Activated CD4-positive, alpha-beta memory T cell treated with anti-CD3 and anti-CD28 coated beads, Interleukin-2, amount 10 ng/mL, durations not matched to agents 7 days and 5 days (primary cell): ENCODE measurements around the gene ARL5C. TPM values are rescaled to one million over a fixed set of nuclear protein-coding genes. Genes with fewer than 3 reads are reported as not detected.
"Not testable (repeated sequence)": the region's sequence is repeated elsewhere in the genome, so short reads cannot be mapped to it uniquely, and the experiment has no call there.

Experiments
- CTCF ChIA-PET: fragments of 350-600 bp; sonication (Branson Sonifier 250); formaldehyde crosslinking; loops from one replicate; lab custom pipeline; 2021; ENCODE audit warnings: antibody characterized with exemption, inconsistent platforms; lab: Charles Lee
- POLR2A ChIA-PET: fragments of 350-600 bp; sonication (Branson Sonifier 250); formaldehyde crosslinking; loops from one replicate; lab custom pipeline; 2021; ENCODE audit warnings: antibody characterized with exemption; lab: Charles Lee
- DNase-seq: peaks from one replicate; pipeline ENCODE4 v3.0.0-alpha.2; 2020
- H3K27ac Mint-ChIP-seq: one replicate; pipeline ENCODE4 v1.8.0; 2021; ENCODE audit warnings: mild to moderate bottlenecking, mixed read lengths
- H3K27me3 Mint-ChIP-seq: one replicate; pipeline ENCODE4 v1.8.0; 2021; ENCODE audit warnings: mixed read lengths
- H3K36me3 Mint-ChIP-seq: one replicate; pipeline ENCODE4 v1.8.0; 2021; ENCODE audit warnings: low read depth, mixed read lengths
- H3K4me1 Mint-ChIP-seq: one replicate; pipeline ENCODE4 v1.8.0; 2021; ENCODE audit warnings: mixed read lengths
- H3K4me3 Mint-ChIP-seq: one replicate; pipeline ENCODE4 v1.8.0; 2021; ENCODE audit warnings: mild to moderate bottlenecking, mixed read lengths
- H3K9me3 Mint-ChIP-seq: one replicate; pipeline ENCODE4 v1.8.0; 2021; ENCODE audit warnings: mixed read lengths
- total RNA-seq, 2 experiments: library from RNA; stranded (reverse); gene quantifications; one replicate each; pipeline ENCODE4 v1.2.3, GENCODE V29; 2021

ARL5C gene
- total RNA-seq, 2 experiments from 2014 or later: 0.15 TPM; not detected in 1

DNA sequence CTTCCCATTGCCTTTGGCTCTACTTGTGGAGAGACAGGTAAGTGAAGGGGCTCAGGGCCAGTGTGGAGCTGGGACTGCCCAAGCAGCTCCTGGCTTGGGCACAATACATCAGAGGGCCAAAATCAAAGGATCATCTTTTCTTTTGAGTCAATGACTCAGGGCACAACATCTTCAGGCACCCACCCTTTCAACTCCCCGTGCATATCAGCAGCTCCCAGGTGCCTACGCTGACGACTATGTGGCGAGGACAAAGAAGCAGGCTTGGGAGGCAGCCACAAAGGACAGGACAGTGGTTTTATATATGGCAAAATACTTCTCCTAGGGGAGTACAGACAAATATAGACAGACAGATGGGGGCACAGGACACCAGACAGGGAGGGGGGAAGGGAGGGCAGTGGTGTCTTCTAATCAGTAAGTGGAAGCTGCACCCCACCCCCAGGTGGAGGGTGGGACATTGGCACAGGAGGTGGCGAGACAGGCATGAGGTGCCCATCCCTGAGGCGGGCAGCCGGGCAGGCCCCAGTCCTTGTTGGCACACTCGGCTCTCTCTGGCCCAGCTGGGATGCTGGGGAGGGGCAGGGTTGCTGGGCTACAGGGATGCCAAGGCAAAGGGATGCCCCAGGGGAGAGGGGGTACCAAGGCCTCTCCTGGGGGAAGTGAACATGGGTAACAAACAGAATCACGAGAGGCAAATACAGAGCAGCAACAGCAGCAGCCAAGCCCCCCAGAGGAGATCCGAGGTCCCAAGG, 7.7 kb upstream of the ARL5C start:
- no peak for DNase-seq
- H3K9me3 Mint-ChIP-seq: no peaks in the 10 kb centered on the region
- H3K36me3 Mint-ChIP-seq: peaks cover 24% of the 10 kb centered on the region
- H3K27me3 Mint-ChIP-seq: peaks cover 4% of the 10 kb centered on the region
- no peak overlapping the region for H3K27ac Mint-ChIP-seq
- no peak overlapping the region for H3K4me3 Mint-ChIP-seq
- H3K4me1 Mint-ChIP-seq: peaks cover 13% of the 10 kb centered on the region
- ChIA-PET CTCF (interaction anchor here (1.5 to 5.0 kb wide), 6 partner anchors 8 to 191 kb away, joined by 6 to 92 read pairs (median 10); partner anchors contain the start of gene ARL5C), POLR2A (interaction anchor here (1.1 to 2.7 kb wide), 6 partner anchors 9 to 26 kb away, joined by 3 to 13 read pairs (median 6); partner anchors contain the start of gene RPL19)

DNA sequence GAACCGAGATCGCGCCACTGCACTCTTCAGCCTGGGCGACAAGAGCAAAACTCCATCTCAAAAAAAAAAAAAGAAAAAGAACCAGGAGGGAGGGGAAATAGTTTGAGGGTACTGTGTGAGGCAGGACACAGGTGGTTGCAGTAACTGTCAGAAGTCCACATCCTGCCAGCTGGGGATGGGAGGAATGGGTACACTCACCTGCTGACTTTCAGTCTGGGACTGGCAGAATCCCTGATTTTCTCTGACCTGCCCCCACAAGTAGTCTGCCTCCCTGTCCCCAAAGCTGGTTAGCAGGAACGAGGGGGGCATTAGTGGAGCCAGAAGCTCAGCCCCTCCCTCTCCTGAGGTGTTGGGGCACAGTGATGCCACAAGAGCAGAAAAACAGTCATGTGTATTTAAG, 7.1 kb upstream of the ARL5C start:
- peaks cover 15% of the 10 kb centered on the region for H3K4me1 Mint-ChIP-seq
- ChIA-PET CTCF (interaction anchor here (4.1 to 5.0 kb wide), 2 partner anchors 7 to 191 kb away, joined by 42 to 92 read pairs; partner anchors contain the start of gene ARL5C), POLR2A (interaction anchor here (1.1 to 2.5 kb wide), 3 partner anchors 8 to 27 kb away, joined by 4 to 11 read pairs (median 6); partner anchors contain the start of gene RPL19)
- peaks cover 26% of the 10 kb centered on the region for H3K36me3 Mint-ChIP-seq
- H3K27ac Mint-ChIP-seq: no peak overlapping the region
- DNase-seq: no peak
- no peaks in the 10 kb centered on the region for H3K9me3 Mint-ChIP-seq
- no peak overlapping the region for H3K4me3 Mint-ChIP-seq
- H3K27me3 Mint-ChIP-seq: peaks cover 7% of the 10 kb centered on the region

DNA sequence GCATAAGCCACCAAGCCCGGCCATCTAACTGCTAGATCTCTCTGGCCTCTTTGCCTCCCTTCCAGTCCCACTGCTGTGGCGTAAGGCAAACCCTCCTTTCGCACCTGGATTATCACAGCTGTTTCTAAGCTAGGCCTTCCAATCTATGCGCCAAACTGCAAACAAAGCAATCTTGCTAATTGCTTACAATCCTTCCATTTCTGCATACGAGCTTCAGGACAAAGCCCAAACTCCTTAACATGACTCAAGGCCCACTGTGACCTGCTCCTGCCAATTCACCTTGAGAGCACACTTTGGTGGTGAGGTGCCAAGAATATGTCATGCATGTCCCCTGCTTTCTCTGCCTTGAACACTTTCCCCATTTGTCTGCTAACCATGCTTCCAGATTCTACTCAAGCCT, 6.0 kb upstream of the ARL5C start:
- peaks cover 14% of the 10 kb centered on the region for H3K36me3 Mint-ChIP-seq
- no peak overlapping the region for H3K4me3 Mint-ChIP-seq
- no peak for DNase-seq
- peaks cover 11% of the 10 kb centered on the region for H3K27me3 Mint-ChIP-seq
- ChIA-PET POLR2A (interaction anchor here (0.8 kb wide), 1 partner anchor 19 kb away, joined by 3 read pairs; no protein-coding TSS in a partner anchor), CTCF (interaction anchor here (0.7 to 2.9 kb wide), 6 partner anchors 18 to 301 kb away, joined by 3 to 16 read pairs (median 3); no protein-coding TSS in a partner anchor)
- H3K9me3 Mint-ChIP-seq: no peaks in the 10 kb centered on the region
- H3K27ac Mint-ChIP-seq: no peak overlapping the region
- H3K4me1 Mint-ChIP-seq: peaks cover 25% of the 10 kb centered on the region

DNA sequence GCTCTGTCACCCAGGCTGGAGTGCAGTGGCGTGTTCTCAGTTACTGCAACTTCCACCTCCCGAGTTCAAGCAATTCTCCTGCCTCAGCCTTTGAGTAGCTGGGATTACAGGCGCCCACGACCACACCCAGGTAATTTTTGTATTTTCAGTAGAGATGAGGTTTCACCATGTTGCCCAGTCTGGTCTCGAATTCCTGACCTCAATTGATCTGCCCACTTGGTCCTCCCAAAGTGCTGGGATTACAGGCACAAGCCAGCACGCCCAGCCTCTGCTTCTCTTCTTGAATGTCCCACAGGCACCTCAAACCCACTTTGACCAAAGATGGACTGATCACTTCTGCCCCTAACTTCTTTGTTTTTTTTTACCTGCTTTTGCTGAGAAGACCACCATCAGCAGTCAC, 4.6 kb upstream of the ARL5C start:
- ChIA-PET CTCF (interaction anchor here (0.6 to 2.9 kb wide), 5 partner anchors 25 to 187 kb away, joined by 3 to 16 read pairs (median 3); no protein-coding TSS in a partner anchor), POLR2A (no interaction called here)
- Mint-ChIP-seq H3K27ac (no peak overlapping the region), H3K4me3 (no peak overlapping the region), H3K36me3 (peaks cover 7% of the 10 kb centered on the region), H3K27me3 (peaks cover 22% of the 10 kb centered on the region), H3K9me3 (no peaks in the 10 kb centered on the region), H3K4me1 (peaks cover 31% of the 10 kb centered on the region)
- DNase-seq: no peak

DNA sequence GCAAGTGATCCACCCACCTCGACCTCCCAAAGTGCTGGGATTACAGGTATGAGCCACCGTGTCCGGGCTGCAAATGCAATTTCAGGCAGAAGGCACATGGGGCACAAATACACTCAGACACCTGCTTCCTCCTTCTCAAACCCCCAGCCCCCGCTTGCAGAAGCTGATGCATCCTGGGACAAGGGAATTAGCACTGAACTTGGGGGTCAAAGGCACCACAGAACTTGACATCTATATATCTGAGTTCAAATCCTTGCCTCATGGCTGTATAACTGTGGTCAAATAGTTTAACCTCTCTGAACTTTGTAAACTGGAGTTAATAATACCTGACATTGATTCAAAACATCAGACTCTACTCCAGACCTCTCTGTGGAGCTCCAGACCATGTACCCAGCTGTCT, 4.1 kb upstream of the ARL5C start:
- no peak for DNase-seq
- H3K27me3 Mint-ChIP-seq: peaks cover 23% of the 10 kb centered on the region
- no peak overlapping the region for H3K4me3 Mint-ChIP-seq
- H3K4me1 Mint-ChIP-seq: peaks cover 32% of the 10 kb centered on the region
- peaks cover 5% of the 10 kb centered on the region for H3K36me3 Mint-ChIP-seq
- POLR2A ChIA-PET: interaction anchor here (1.3 kb wide), 1 partner anchor 68 kb away, joined by 3 read pairs; no protein-coding TSS in a partner anchor
- no peaks in the 10 kb centered on the region for H3K9me3 Mint-ChIP-seq
- CTCF ChIA-PET: interaction anchor here (0.6 to 2.9 kb wide), 5 partner anchors 17 to 187 kb away, joined by 3 to 16 read pairs (median 3); no protein-coding TSS in a partner anchor
- H3K27ac Mint-ChIP-seq: no peak overlapping the region

DNA sequence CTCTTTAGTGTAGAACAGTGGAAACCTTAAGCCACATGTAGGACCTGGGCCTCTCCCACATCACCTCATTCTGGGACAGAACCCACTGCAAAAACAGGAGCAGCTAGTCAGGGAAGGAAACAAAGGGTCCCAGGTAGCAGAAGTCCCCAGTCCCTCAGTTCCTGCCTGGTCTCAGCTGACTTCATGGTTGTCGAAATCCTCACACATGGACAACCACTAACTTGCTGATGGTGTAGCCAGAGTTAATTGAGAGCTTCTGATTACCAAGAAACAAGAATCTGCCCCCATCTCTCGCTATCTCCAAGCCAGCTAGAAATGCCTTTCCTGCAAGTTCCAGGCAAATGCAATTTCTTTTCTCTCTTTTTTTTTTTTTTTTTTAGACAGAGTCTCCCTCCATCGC, 3.6 kb upstream of the ARL5C start:
- no peak for DNase-seq
- H3K27ac Mint-ChIP-seq: no peak overlapping the region
- peaks cover 29% of the 10 kb centered on the region for H3K27me3 Mint-ChIP-seq
- peaks cover 3% of the 10 kb centered on the region for H3K36me3 Mint-ChIP-seq
- no peak overlapping the region for H3K4me3 Mint-ChIP-seq
- H3K9me3 Mint-ChIP-seq: no peaks in the 10 kb centered on the region
- POLR2A ChIA-PET: interaction anchor here (1.3 kb wide), 1 partner anchor 69 kb away, joined by 3 read pairs; no protein-coding TSS in a partner anchor
- CTCF ChIA-PET: interaction anchor here (0.7 to 5.5 kb wide), 5 partner anchors 17 to 187 kb away, joined by 3 to 52 read pairs (median 3); no protein-coding TSS in a partner anchor
- H3K4me1 Mint-ChIP-seq: peaks cover 38% of the 10 kb centered on the region

DNA sequence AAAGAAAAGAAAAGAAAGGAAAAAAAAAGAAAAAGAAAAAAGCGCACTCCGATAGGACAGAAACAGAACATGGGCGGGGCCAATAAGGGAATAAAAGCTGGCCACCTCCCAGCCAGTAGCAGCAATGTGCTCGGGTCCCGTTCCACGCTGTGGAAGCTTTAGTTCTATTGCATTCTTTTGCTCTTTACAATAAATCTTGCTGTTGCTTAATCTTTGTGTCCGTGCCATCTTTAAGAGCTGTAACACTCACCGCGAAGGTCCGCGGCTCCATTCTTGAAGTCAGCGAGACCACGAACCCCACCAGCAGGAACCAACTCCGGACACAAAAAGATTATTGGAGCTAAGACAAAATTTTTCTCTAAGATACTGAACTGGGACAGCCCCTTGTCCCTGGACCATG, 3.1 kb upstream of the ARL5C start:
- Mint-ChIP-seq H3K4me1 (peaks cover 40% of the 10 kb centered on the region), H3K4me3 (no peak overlapping the region), H3K9me3 (no peaks in the 10 kb centered on the region), H3K36me3 (peaks cover 3% of the 10 kb centered on the region), H3K27me3 (peaks cover 31% of the 10 kb centered on the region), H3K27ac (no peak overlapping the region)
- CTCF ChIA-PET: interaction anchor here (0.7 to 5.5 kb wide), 4 partner anchors 16 to 186 kb away, joined by 3 to 52 read pairs (median 4); no protein-coding TSS in a partner anchor
- no peak for DNase-seq
- POLR2A ChIA-PET: interaction anchor here (1.3 kb wide), 1 partner anchor 69 kb away, joined by 3 read pairs; no protein-coding TSS in a partner anchor

DNA sequence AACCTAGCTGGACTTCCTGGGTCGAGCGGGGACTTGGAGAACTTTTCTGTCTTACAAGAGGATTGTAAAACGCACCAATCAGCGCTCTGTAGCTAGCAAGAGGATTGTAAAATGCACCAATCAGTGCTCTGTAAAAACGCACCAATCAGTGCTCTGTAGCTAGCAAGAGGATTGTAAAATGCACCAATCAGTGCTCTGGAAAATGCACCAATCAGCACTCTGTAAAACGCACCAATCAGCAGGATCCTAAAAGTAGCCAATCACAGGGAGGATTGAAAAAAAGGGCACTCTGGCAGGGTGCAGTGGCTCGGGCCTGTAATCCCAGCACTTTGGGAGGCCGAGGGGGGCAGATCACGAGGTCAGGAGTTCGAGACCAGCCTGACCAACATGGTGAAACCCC, 2.5 kb upstream of the ARL5C start:
- H3K27ac Mint-ChIP-seq, H3K9me3 Mint-ChIP-seq, H3K36me3 Mint-ChIP-seq, H3K4me3 Mint-ChIP-seq, POLR2A ChIA-PET, DNase-seq: not testable (repeated sequence)
- CTCF ChIA-PET: interaction anchor here (0.7 to 5.5 kb wide), 4 partner anchors 15 to 186 kb away, joined by 4 to 52 read pairs (median 10); no protein-coding TSS in a partner anchor
- Mint-ChIP-seq H3K27me3 (peaks cover 33% of the 10 kb centered on the region), H3K4me1 (peaks cover 41% of the 10 kb centered on the region)

DNA sequence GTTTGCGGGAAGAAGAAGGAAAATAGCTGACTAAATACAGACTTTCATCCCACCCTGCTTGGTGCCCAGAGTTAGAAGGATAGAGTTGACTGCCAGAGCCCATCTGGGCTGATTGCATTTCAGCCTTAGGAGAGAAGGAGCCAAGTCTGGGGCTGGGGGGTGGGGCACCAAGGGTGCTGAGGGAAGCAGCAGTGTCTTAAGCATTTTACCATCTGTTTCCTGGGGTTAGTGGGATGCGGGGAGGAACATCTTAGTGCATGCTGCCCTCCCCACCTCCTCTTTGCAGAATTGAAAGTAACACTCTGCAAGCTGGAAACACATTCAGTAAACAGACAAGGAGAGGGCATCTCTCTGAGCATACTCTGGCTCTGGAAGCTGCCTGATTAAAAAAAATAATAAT, 1.5 kb upstream of the ARL5C start:
- no peak overlapping the region for H3K4me3 Mint-ChIP-seq
- H3K4me1 Mint-ChIP-seq: peaks cover 35% of the 10 kb centered on the region
- H3K27me3 Mint-ChIP-seq: peaks cover 33% of the 10 kb centered on the region
- H3K9me3 Mint-ChIP-seq: no peaks in the 10 kb centered on the region
- DNase-seq: no peak
- H3K27ac Mint-ChIP-seq: no peak overlapping the region
- peaks cover 3% of the 10 kb centered on the region for H3K36me3 Mint-ChIP-seq
- CTCF ChIA-PET: interaction anchor here (0.6 to 5.5 kb wide), 8 partner anchors 8 to 1675 kb away, joined by 3 to 92 read pairs (median 4); no protein-coding TSS in a partner anchor
- POLR2A ChIA-PET: interaction anchor here (1.0 to 3.5 kb wide), 2 partner anchors 9 to 13 kb away, joined by 4 to 17 read pairs; no protein-coding TSS in a partner anchor

DNA sequence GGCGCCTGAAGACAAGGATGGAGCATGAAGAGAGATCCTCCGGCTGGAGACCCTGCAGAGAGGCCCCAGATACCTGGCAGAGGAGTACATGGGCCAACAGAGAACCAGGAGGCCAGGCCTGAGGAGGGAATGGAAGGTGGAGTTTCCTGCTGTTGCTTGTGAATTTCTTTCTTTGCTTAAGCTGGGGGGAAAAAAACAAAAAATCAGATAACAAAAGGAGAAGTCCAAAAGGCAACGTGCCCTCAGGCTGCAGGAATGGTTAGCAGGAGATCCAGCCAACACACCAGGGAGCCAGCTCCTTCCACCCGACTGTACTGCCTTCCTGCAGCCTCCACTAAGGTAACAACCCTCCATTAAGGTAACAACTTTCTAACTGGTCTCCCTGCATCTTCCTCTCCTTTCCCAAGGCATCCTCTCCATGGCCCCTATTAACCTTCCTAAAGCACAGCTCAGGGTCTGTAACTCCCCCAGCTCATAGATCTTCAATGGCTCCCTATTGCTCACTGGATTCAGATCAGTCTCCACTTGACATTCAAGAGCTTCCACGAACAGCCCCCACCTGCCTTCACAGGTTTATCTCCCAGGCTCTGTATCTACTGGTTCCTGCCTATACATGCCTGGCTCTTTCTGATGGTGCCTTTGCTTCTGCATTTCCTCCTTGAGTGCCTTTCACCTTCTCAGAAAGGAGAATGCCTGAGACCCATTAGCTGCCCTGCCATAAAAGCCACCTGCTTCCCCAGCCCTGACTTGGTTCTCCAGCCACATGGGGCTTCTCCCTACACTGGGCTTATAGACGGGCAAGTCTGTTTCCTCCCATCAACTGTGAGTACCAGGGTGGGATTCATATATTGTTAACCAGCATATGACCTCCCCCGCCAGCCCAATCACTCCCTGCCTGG, 725 bp upstream of the ARL5C start:
- no peak for DNase-seq
- H3K9me3 Mint-ChIP-seq: no peaks in the 10 kb centered on the region
- H3K4me1 Mint-ChIP-seq: peaks cover 32% of the 10 kb centered on the region
- peaks cover 36% of the 10 kb centered on the region for H3K27me3 Mint-ChIP-seq
- H3K27ac Mint-ChIP-seq: no peak overlapping the region
- ChIA-PET CTCF (interaction anchor here (1.0 to 5.5 kb wide), 9 partner anchors 8 to 184 kb away, joined by 3 to 92 read pairs (median 7); no protein-coding TSS in a partner anchor), POLR2A (interaction anchor here (1.0 to 3.5 kb wide), 5 partner anchors 9 to 313 kb away, joined by 3 to 17 read pairs (median 4); partner anchors contain the start of genes RPL19 and RPL23)
- peaks cover 3% of the 10 kb centered on the region for H3K36me3 Mint-ChIP-seq
- no peak overlapping the region for H3K4me3 Mint-ChIP-seq

DNA sequence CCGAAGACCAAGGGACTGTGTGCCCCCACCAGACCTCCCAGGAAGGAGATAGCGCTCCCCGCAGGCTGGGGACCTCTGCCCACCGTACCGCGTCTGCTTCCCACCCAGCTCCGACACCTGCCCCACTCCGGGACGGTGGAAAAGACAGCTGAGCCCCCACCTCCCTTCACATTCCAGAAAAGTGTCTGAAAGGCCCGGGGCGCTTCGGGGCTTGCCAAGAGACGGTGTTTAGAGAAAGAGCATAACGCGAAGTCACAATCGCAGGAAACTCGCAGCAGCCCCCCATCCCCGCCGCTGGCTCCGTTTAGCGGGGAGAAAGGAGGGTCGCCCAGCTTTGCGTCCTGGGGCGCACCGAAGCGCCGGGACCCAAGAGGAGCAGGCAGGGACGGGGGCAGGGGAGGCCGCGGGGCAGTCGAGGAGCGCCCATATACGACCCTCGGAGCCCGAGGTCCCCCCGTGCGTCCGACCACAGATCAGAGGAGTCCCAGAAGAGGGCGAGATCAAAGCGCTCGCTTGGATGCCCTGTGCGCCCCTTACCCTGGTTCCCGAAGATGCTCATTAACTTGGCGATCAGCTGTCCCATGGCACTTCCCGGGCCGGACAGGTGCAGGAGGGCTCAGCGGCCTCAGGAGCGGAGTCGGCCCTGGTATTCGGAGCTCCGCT, 652 bp downstream of the ARL5C start:
- peaks cover 32% of the 10 kb centered on the region for H3K4me1 Mint-ChIP-seq
- peaks cover 36% of the 10 kb centered on the region for H3K27me3 Mint-ChIP-seq
- H3K36me3 Mint-ChIP-seq: peaks cover 3% of the 10 kb centered on the region
- CTCF ChIA-PET: interaction anchor here (0.5 to 5.5 kb wide), 47 partner anchors 10 to 607 kb away, joined by 3 to 92 read pairs (median 5); partner anchors contain the start of genes CWC25, FBXO47, LASP1 and LASP1NB
- no peak overlapping the region for H3K27ac Mint-ChIP-seq
- peak overlapping the region; percentile 76 for H3K4me3 Mint-ChIP-seq
- POLR2A ChIA-PET: interaction anchor here (0.5 to 3.5 kb wide), 10 partner anchors 8 to 437 kb away, joined by 3 to 17 read pairs (median 5); partner anchors contain the start of genes RPL19 and RPL23
- DNase-seq: no peak
- H3K9me3 Mint-ChIP-seq: no peaks in the 10 kb centered on the region
